ENCODE measurements around the gene CHL1.

GRCh38 chr3:339351-339750 is 142.8 kb downstream of the CHL1 start:
- TF ChIP-seq USF2 (IDR thresholded peaks at IDR 0.05; ENCODE audit: low read length) (no peak), CTCF (IDR thresholded peaks at IDR 0.05; ENCODE audit: control extremely low read depth in 1 of 3, insufficient read depth in 1 of 3, low read depth in 1 of 3, low read length in 3 of 3) (no peak), JUND (IDR thresholded peaks at IDR 0.05; ENCODE audit: low read length) (no peak), ATF2 (IDR thresholded peaks at IDR 0.05; ENCODE audit: low read length) (no peak), EGR1 (IDR thresholded peaks at IDR 0.05; ENCODE audit: borderline replicate concordance, low read depth, low read length) (no peak), GABPA (IDR thresholded peaks at IDR 0.05; ENCODE audit: borderline replicate concordance, insufficient read depth, low read length) (no peak)
